Choroid plexus epithelial cell (primary cell): ENCODE results near the gene MRPL39.

Experiments
- DNase-seq: peaks from one replicate; pipeline ENCODE4 v3.0.0-alpha.2; 2010; ENCODE audit warnings: low read depth
- H3K4me3 ChIP-seq: 2 replicates; pipeline ENCODE4 v1.5.1; 2011; ENCODE audit warnings: low read depth, mild to moderate bottlenecking, control low read depth, low read length, moderate library complexity
- CTCF ChIP-seq: conservative IDR thresholded peaks from 2 replicates; pipeline ENCODE4 v1.5.1; 2011; ENCODE audit warnings: low read depth, mild to moderate bottlenecking, control low read depth, inconsistent platforms, low read length, moderate library complexity

The MRPL39 gene

GRCh38 chr21:25563361-25564116 is 43.7 kb downstream of the MRPL39 start:
- DNase-seq = no peak
- TF ChIP-seq CTCF = no peak
- no peak overlapping the region for H3K4me3 ChIP-seq

- no peak for TF ChIP-seq CTCF
- DNase-seq = no peak
- peak overlapping the region; percentile 70 for H3K4me3 ChIP-seq
Observed at GRCh38 chr21:25562660-25563059, 44.6 kb downstream of the MRPL39 start.

- H3K4me3 ChIP-seq = peak overlapping the region; percentile 70
- peak; percentile 47 for TF ChIP-seq CTCF
- peak; percentile 74 for DNase-seq
Observed at GRCh38 chr21:25561668-25562641, 45.3 kb downstream of the MRPL39 start.

GRCh38 chr21:25560891-25561290 is 46.4 kb downstream of the MRPL39 start:
- no peak overlapping the region for H3K4me3 ChIP-seq
- no peak for TF ChIP-seq CTCF

GRCh38 chr21:25560271-25560685 is 47.0 kb downstream of the MRPL39 start:
- TF ChIP-seq CTCF = no peak
- DNase-seq = peak; percentile 42
- no peak overlapping the region for H3K4me3 ChIP-seq

More at GRCh38 chr21:25560891-25561290, 46.4 kb downstream of the MRPL39 start:
- no peak for DNase-seq

- no peak overlapping the region for H3K4me3 ChIP-seq
- no peak for DNase-seq
- TF ChIP-seq CTCF = no peak
Observed at GRCh38 chr21:25559746-25560145, 47.5 kb downstream of the MRPL39 start.
